Lower leg skin (tissue), 4 donors: ENCODE data around the gene TRIM71. TPM values are rescaled to one million over a fixed set of nuclear protein-coding genes. Genes with fewer than 3 reads are reported as not detected.
"Not testable (repeated sequence)": the region's sequence is repeated elsewhere in the genome, so short reads cannot be mapped to it uniquely, and the experiment has no call there.

Experiments used
- DNase-seq, 2 donors: peaks; one replicate each; pipeline ENCODE4 v3.0.0-alpha.2; 2019; ENCODE audit warnings: low spot score in 2 of 2
- H3K4me3 ChIP-seq: fragments of 200-600 bp; sonication (generic); 2 replicates; pipeline ENCODE4 v1.5.1; 2017; ENCODE audit warnings: mild to moderate bottlenecking, low read depth; ENCODE audit not compliant: poor library complexity, severe bottlenecking
- POLR2A ChIP-seq, 2 donors: fragments of 450-650 bp; IDR thresholded peaks; one replicate each; pipeline ENCODE4 v1.6.1; 2016 to 2017; ENCODE audit warnings: antibody characterized with exemption in 2 of 2, mild to moderate bottlenecking in 1 of 2, moderate library complexity in 1 of 2
- WGBS, 2 donors: methylation state at CpG; one replicate each; pipeline ENCODE4 v1.1.5; 2018; 5-methylcytosine and 5-hydroxymethylcytosine counted together
- intact Hi-C: fragments of 100-400 bp; cut with DNase I; formaldehyde crosslinking; loops from one replicate; pipeline ENCODE4 v1.15.0; 2023; ENCODE audit warnings: low total_unique reads
- total RNA-seq, 4 donors: library from RNA; depleted of rRNA; stranded (reverse); fragments of >200 nt; gene quantifications; one replicate each; pipeline ENCODE4 v1.1.0, GENCODE V29; 2016
- TF ChIP-seq, protein P1 (sequence below), 3 donors: fragments of 450-650 bp; IDR thresholded peaks; one replicate each; pipeline ENCODE4 v1.5.1; 2016; ENCODE audit warnings: antibody characterized with exemption in 3 of 3, mild to moderate bottlenecking in 3 of 3, moderate library complexity in 2 of 3

Gene TRIM71
- total RNA-seq, 4 donors from 2014 or later: 0.03 TPM; not detected in 3

DNA sequence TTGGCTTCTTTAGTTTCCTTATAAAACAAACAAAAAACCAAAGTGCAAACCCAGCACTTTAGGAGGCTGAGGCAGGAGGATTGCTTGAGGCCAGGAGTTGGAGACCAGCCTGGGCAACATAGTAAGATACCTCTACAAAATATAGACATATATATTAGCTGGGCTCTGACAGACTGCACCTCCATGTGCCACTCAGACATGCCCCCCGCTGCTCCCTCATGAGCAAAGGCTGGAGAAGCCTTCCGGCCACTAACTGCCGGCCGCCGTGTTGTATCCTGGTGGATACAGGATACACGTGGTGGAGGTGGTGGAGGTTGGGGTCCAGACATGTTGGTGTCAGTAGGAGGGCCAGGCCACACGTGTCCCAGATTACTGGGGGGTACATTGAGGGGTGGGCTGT lies 104.3 kb downstream of the TRIM71 start:
- no peak for TF ChIP-seq POLR2A (IDR thresholded peaks at IDR 0.05)
- TF ChIP-seq, protein P1, sequence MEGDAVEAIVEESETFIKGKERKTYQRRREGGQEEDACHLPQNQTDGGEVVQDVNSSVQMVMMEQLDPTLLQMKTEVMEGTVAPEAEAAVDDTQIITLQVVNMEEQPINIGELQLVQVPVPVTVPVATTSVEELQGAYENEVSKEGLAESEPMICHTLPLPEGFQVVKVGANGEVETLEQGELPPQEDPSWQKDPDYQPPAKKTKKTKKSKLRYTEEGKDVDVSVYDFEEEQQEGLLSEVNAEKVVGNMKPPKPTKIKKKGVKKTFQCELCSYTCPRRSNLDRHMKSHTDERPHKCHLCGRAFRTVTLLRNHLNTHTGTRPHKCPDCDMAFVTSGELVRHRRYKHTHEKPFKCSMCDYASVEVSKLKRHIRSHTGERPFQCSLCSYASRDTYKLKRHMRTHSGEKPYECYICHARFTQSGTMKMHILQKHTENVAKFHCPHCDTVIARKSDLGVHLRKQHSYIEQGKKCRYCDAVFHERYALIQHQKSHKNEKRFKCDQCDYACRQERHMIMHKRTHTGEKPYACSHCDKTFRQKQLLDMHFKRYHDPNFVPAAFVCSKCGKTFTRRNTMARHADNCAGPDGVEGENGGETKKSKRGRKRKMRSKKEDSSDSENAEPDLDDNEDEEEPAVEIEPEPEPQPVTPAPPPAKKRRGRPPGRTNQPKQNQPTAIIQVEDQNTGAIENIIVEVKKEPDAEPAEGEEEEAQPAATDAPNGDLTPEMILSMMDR (IDR thresholded peaks at IDR 0.05): no peak
- intact Hi-C loops: no loop called here
- DNase-seq: no peak
- no peak overlapping the region for H3K4me3 ChIP-seq
- 82 to 93% methylated on average over 7 of the region's 7 CpGs for WGBS, 2 donors

DNA sequence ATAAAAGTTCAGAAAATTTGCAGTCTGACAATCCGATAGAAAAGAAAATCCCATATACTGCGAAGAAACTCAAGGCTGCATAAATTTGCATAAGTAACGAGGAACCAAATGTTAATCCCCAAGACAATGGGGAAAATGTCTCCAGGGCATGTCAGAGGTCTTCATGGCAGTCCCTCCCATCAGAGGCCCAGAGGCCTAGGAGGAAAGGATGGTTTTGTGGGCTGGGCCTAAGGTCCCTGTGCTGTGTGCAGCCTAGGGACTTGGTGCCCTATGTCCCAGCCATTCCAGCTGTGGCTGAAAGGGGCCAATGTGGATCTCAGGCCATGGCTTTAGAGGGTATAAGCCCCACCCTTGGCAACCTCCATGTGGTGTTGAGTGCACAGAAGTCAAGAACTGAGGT lies 112.4 kb downstream of the TRIM71 start:
- DNase-seq: peak in 1 of 2 donors; percentile 59
- WGBS, 2 donors: 95% methylated on average over 3 of the region's 3 CpGs
- intact Hi-C loops: loop anchor here (10.0 kb wide), 1 partner anchor 195 kb away; no protein-coding TSS in a partner anchor
- TF ChIP-seq, protein P1 (IDR thresholded peaks at IDR 0.05): no peak
- TF ChIP-seq POLR2A (IDR thresholded peaks at IDR 0.05): no peak
- no peak overlapping the region for H3K4me3 ChIP-seq

DNA sequence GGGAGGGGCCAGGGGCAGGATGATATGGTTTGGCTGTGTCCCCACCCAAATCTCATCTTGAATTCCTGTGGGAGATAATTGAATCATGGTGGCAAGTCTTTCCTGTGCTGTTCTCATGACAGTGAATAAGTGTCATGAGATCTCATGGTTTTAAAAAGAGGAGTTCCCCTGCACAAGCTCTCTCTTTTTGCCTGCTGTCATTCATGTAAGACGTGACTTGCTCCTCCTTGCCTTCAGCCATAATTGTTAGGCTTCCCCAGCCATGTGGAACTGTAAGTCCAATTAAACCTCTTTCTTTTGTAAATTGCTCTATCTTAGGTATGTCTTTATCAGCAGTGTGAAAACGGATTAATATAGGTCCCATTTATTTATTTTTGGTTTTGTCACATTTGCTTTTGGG lies 113.5 kb downstream of the TRIM71 start:
- WGBS, 2 donors: 85 to 89% methylated on average over 2 of the region's 2 CpGs
- intact Hi-C loops: loop anchor here (10.0 kb wide), 1 partner anchor 196 kb away; no protein-coding TSS in a partner anchor

DNA sequence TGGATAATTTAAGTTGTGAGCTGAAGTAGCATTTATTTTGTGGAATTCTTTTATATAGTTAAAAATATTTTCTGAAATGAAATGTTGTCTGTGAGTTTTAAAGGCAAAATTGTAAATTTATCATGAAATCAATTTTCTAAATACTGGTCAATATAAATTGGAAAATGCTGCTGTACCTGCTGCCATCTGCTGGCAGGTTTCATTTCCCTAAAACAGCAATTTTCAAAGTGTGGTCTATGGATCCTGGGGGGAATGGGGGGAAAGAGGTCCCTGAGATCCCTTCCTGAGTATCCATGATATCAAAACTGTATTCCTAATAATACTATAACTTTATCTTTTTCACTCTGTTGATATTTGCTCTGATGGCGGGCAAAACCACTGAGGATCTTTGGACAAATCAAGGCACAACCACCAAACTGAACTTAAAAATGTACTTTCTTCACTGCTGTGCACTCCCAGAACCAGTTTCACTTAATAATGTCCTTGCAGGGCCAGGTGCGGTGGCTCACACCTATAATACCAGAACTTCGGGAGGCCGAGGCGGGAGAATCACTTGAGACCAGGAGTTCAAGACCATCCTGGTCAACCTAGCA lies 116.4 kb downstream of the TRIM71 start:
- WGBS, 2 donors: 81 to 84% methylated on average over 5 of the region's 5 CpGs
- no peak overlapping the region for H3K4me3 ChIP-seq
- TF ChIP-seq, protein P1 (IDR thresholded peaks at IDR 0.05): no peak
- no peak for TF ChIP-seq POLR2A (IDR thresholded peaks at IDR 0.05)
- peak in 1 of 2 donors; percentile 62 for DNase-seq
- intact Hi-C loops: loop anchor here (10.0 kb wide), 1 partner anchor 199 kb away; no protein-coding TSS in a partner anchor

More for the DNA sequence above, 113.5 kb downstream of the TRIM71 start:
- H3K4me3 ChIP-seq: not testable (repeated sequence)
- DNase-seq: peak in 1 of 2 donors; percentile 10

DNA sequence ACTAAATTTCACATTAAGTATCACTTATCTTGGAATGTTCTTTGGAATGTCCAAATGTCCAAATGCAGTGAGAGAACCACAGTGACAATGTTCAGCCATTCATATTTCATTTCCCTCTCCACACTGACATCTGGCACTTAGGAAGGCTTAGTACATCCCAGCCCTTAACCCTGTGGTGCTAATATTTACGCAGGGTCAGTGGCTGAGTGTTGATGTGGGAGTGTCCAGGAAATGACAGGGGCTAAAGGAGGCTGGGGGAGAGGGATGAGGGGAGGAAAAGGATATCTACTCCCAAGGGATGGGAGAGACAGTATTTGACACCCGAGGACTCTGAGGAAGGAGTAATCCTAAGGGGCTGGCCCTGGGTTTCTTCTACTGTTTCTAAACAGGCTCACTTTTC lies 119.5 kb downstream of the TRIM71 start:
- peak in 1 of 2 donors; percentile 2 for DNase-seq
- TF ChIP-seq, protein P1 (IDR thresholded peaks at IDR 0.05): no peak
- TF ChIP-seq POLR2A (IDR thresholded peaks at IDR 0.05): no peak
- intact Hi-C loops: loop anchor here (10.0 kb wide), 1 partner anchor 203 kb away; no protein-coding TSS in a partner anchor

DNA sequence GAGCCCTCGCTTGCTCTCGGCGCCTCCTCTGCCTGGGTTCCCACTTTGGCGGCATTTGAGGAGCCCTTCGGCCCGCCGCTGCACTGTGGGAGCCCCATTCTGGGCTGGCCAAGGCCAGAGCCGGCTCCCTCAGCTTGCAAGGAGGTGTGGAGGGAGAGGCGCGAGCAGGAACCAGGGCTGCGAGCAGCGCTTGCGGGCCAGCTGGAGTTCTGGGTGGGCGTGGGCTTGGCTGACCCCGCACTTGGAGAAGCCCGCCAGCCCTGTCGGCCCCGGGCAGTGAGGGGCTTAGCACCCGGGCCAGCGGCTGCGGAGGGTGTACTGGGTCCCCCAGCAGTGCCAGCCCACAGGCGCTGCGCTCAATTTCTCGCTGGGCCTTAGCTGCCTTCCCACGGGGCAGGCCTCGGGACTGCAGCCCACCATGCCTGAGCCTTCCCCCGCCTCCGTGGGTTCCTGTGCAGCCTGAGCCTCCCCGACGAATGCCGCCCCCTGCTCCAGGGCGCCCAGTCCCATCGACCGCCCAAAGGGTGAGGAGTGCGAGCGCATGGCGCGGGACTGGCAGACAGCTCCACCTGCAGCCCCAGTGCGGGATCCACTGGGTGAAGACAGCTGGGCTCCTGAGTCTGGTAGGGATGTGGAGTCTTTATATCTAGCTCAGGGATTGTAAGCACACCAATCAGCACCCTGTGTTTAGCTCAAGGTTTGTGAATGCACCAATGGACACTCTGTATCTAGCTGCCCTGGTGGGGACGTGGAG lies 121.9 kb downstream of the TRIM71 start:
- 92 to 97% methylated on average over 19 to 24 of the region's 40 CpGs for WGBS, 2 donors
- DNase-seq: peak in 1 of 2 donors; percentile 79
- intact Hi-C loops: loop anchor here (10.0 kb wide), 1 partner anchor 205 kb away; no protein-coding TSS in a partner anchor
- H3K4me3 ChIP-seq: not testable (repeated sequence)

More for the DNA sequence above, 119.5 kb downstream of the TRIM71 start:
- H3K4me3 ChIP-seq: no peak overlapping the region
- 61 to 71% methylated on average over 2 of the region's 2 CpGs for WGBS, 2 donors
